NCI-H1694 treated with DMSO at 0.1 percent for 48 hours (cell line): ENCODE measurements around the gene TBX21.
"Not testable (repeated sequence)": the region's sequence is repeated elsewhere in the genome, so short reads cannot be mapped to it uniquely, and the experiment has no call there.

Source experiments
- DNase-seq: peaks from one replicate; lab custom pipeline; 2025; lab: John Stamatoyannopoulos, UW

The TBX21 gene

DNA sequence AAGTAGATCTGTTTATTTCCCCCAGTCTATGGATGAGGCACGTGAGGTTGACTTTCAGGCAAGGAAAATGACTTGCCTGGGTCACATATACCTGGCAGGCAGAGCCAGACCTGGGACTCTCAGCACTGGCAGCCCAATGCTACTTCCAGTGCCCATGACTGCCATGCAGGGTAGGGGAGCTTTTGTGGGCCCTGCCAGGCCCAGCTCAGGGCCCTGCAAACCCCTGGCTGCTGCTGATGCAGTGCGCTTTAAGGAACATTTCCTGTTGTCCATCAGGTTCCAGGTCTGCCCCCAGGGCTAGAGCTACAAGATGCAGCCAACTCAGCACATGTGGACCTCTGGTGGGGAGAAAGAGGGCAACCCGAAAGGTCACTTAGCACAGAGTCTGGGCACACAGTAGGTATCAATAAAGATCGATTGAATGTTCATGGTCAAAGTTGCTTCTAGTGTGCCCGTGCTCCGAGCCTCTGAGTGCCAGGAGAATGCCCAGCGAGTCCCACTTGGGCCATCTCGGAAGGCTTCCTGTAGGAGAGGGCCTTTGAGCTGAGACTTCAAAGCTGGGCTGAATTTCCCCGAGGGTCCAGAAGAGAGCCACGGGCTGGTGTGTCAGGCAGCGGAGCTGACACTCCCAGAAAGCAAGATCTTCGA, 513 bp upstream of the TBX21 start:
- no peak for DNase-seq

DNA sequence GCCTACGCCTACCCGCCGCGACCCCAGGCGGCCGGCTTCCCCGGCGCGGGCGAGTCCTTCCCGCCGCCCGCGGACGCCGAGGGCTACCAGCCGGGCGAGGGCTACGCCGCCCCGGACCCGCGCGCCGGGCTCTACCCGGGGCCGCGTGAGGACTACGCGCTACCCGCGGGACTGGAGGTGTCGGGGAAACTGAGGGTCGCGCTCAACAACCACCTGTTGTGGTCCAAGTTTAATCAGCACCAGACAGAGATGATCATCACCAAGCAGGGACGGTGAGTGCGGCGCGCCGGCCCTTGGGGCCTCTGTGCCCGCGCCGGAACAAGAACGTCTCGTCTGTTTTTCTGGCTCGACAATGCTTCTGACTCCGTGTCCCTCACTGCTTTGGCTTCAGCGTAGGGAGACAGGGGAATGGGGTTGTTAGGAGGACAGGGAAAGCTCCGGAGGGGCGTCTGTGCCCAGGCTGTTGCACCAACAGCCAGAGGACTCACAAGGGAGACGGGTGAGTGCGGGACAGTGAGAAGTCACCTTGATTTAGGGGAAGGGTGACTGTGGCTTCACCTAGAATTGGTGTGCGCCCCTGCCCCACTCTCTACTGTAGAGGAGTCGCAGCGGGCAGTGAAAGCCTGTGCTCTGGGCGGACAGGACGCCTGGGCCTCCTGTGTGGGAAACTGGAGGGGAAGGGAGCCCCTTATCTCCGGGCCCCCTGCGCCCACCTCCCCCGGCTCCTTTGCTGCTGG, 806 bp downstream of the TBX21 start:
- no peak for DNase-seq

DNA sequence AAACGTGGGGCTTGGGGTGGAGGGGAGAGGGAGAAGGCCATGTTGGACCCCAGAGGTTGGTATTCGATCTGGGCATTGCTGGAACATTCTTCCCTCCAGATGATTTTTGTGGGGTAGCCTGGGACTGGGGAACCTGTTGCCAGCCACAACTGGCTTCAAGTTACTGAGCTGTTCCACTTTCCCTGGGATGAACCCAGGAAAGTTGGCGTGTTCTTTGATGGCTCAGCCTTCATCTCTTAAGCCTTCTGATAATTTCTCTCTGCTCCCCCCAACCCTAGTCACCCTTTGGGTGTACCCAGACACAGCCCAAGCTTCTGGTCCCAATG, 2.1 kb downstream of the TBX21 start:
- no peak for DNase-seq

DNA sequence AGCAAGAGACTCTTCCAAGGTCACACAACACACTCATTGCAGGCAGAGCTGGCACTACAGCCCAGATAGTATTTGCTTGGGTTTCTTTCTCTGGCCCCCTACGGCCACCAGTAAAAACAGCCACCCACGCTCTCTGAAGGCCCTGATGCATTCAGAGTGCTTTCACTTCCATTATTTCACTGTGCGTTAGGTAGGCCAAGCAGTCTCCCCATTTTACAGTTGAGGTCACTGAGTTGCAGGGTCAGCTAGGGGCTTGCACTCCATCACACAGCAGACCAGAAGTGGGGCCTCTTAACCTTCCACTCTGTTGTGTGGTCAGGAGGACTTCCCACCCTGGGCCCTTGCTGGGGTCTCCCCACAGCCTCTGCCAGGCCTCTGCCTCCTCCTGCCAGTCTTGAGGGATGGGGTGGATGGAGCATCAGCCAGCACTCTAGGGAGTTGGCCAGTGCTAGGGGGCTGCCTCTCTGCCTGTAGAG, 2.5 kb downstream of the TBX21 start:
- DNase-seq: no peak

DNA sequence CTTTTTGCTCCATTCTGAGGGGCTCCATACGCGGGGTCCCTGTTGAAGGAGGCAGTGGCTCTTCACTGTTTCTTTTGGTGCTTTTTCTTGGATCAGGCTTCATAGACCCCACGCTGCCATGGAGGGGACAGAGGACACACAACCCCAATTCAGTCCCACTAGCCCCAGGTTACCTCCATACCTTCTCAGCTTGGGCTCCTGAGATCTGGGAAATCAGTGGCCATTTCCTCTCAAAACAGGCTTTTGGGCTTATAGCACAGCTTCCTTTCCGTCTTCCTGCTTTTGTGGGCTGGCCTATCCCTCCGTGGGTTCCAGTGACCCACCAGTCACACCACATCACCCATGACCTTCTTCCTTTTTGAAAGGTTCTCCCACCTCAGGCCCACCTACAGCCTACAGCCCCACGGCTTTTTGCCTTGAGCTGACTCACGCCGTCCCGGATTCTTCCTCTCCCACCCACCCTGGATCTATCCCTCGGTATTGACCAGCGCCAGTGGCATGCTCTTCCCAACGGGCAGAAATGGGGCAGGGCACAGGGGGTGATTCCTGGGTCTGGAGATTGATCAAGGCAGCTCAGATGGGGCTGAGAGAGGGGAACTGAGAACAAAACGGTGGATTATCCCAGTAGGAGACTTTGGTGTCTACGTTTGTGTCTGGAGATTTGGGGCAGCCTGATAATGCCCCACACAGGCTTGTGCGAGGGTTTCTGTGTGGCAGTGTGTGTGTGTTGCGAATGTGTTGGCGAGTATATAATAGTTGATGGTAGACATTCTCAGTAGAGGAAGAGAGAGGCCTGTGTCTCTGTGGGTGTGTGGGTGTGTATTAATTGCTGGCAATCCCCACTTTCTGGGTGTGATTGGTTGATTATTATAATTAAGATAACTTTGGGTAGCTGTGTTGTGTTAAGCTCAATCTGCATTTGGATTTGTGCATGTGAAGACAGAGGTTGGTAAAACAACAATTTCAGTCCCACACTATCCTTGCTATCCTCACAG, 3.8 kb downstream of the TBX21 start:
- no peak for DNase-seq

DNA sequence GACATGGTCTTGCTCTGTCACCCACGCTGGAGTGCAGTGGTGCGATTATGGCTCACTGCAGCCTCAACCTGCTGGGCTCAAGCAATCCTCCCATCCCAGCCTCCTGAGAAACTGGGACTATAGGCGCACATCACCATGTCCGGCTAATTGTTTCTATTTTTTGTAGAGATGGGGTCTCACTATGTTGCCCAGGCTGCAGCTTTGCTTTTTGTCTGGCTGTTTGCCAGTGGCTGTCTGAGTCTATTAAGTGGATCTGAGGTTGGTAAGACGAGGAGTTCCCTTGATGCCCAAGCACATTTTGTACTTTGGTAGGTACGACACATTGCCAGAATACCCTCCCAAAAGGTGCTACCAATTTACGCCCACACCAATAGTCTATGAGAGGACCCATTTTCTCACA, 5.1 kb downstream of the TBX21 start:
- DNase-seq: no peak

DNA sequence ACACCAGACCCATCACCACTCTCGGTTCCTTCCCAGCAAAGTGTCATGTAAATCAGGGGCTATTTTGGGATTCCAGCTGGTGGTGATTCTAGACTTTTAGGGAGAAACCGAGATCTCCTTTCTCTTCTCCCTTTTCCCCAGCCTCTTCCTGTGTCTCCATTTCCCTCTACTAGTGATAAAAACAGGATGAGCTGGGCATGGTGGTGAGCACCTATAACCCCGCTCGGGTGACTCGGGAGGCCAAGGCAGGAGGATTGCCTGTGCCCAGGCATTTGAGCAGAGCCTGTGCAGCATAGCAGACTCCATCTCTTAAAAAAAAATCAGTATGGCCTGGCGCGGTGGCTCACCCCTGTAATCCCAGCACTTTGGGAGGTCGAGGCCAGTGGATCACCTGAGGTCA, 6.1 kb downstream of the TBX21 start:
- DNase-seq: no peak

DNA sequence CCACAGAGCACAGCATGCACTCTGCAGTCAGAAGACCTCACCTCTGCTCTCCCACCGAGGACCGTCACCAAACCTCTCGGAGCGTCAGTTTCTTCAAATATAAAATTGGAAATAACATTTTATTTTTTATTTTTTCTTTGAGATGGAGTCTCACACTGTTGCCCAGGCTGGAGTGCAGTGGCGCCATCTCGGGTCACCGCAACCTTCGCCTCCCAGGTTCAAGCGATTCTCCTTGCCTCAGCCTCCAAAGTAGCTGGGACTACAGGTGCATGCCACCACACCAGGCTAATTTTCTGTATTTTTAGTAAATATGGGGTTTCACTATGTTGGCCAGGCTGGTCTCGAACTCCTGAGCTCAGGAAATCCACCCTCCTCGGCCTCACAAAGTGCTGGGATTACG, 6.9 kb downstream of the TBX21 start:
- not testable (repeated sequence) for DNase-seq

DNA sequence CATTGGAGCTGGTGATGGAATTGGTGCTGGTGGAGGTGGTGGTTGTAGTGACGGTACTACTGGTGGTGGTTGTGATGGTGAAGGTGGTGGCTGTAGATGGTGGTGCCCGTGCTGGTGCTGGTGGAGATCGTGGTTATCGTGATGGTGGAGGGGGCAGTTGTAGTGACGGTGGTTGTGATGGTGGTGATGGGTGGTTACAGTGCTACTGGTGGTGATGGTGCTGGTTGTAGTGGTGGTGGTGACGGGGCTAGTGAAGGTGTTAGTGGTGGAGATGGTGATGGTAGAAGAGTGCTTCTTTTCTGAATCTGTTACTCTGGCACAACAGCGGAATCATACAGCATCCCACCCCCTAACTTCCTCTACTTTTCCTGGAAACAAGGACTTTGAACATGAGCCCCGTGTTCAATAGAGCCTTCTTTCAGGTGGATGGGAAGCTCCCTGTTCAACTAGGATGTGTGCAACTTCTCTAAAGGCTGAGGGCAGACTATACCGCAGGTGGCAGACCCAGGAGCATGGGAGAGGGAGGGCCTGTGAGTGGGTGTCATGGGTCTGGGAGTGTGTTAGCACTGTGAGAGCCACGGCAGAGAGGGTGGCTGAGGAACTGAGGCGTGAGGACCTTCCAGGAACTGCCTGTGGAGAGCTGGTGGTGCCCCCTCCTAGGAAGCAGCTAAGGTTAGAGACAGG, 8.2 kb downstream of the TBX21 start:
- no peak for DNase-seq

DNA sequence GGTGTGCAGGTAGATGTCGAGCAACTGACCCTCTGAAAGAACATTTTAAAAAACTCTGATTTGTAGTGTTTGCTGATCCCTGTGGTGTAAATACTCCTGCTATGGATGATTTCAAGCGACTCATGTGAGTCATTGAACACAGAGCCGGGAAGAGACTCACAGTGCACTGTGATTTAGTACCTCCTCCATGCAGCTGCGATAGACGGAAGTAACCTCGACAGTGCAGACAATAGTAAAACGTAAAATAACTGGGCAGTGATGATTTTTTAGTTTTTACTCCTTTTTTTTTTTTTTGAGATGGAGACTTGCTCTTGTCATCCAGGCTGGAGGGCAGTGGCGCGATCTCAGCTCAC, 8.7 kb downstream of the TBX21 start:
- DNase-seq: no peak

DNA sequence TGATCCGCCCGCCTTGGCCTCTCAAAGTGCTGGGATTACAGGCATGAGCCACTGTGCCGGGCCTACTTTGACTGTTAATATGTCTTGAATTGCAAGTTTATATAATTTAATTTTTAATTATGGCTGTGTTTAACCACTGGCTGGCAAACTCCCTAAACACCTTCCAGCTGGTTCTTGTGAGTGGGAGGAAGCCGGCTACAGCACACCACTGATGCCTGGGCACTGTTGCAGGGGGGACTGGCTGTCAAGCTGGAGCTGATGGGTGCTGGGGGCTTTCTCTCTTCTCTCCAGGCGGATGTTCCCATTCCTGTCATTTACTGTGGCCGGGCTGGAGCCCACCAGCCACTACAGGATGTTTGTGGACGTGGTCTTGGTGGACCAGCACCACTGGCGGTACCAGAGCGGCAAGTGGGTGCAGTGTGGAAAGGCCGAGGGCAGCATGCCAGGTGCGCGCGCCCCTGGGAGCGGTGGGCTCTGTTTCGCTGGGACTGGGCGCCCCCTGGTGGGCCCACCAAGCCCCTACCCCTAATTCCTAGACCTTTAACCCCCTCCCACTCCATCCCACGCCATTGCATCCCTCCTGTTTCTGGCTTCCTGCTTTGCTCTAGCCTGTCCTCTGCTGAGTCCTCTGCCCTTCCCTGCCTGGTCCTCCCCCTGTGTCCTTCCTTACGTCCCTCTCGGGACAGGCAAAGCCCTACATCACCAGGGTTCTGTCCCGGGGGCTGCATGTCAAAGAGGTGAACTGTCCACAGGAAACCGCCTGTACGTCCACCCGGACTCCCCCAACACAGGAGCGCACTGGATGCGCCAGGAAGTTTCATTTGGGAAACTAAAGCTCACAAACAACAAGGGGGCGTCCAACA, 9.5 kb downstream of the TBX21 start:
- DNase-seq: peak; percentile 42

DNA sequence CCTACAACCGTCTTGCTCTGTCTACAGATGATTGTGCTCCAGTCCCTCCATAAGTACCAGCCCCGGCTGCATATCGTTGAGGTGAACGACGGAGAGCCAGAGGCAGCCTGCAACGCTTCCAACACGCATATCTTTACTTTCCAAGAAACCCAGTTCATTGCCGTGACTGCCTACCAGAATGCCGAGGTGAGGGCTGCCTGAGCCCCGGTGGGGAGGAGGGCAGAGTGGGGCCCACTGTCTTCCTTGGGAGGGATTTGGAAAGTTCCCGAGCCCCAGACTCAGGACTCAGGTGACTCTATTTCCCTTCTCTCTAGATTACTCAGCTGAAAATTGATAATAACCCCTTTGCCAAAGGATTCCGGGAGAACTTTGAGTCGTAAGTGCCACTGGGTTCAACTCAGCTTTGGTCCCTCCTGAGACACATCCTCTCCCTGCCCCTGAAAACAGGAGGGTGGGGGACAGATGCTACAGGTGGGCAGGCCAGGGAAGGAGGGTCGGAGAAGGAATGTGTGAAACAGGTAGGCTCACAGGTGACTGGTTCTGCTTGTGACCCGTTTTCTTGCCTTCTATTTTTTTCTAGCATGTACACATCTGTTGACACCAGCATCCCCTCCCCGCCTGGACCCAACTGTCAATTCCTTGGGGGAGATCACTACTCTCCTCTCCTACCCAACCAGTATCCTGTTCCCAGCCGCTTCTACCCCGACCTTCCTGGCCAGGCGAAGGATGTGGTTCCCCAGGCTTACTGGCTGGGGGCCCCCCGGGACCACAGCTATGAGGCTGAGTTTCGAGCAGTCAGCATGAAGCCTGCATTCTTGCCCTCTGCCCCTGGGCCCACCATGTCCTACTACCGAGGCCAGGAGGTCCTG, 11.4 kb downstream of the TBX21 start:
- no peak for DNase-seq

DNA sequence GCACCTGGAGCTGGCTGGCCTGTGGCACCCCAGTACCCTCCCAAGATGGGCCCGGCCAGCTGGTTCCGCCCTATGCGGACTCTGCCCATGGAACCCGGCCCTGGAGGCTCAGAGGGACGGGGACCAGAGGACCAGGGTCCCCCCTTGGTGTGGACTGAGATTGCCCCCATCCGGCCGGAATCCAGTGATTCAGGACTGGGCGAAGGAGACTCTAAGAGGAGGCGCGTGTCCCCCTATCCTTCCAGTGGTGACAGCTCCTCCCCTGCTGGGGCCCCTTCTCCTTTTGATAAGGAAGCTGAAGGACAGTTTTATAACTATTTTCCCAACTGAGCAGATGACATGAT, 12.0 kb downstream of the TBX21 start:
- no peak for DNase-seq

DNA sequence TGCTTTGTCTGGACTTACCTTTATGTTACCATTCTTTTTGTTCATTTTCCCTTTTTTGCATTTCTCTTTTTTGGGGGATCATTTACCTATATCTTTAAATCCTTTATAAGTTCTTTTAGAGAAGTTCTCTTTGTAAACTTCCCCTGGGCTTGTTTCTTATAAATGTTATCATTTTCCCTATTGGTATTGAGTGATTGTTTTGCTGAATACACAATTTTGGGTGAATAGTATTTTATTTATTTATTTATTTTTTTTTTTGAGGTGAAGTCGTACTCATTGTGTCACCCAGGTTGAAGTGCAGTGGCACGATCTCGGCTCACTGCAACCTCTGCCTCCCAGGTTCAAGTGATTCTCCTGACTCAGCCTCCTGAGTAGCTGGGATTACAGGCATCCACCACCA, 18.4 kb downstream of the TBX21 start:
- no peak for DNase-seq

DNA sequence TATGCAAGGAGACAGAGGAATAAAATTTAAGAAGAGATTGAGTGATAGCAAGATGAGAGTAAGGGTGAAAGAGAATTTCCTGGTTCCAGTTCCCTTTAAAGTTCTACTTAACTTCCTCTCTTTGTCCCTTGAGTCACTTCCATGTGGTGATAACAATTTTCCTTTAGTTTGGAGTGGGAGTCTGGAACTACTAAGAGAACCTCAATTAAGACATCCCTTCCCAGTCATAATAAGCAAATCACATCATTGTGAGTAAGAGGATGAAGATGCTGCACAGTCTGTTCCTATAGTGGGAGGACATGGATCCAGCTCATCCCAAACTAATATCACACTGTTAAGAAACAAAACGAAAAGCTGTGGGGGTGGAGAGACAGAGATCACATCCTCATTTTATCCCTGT, 24.4 kb downstream of the TBX21 start:
- DNase-seq: no peak

DNA sequence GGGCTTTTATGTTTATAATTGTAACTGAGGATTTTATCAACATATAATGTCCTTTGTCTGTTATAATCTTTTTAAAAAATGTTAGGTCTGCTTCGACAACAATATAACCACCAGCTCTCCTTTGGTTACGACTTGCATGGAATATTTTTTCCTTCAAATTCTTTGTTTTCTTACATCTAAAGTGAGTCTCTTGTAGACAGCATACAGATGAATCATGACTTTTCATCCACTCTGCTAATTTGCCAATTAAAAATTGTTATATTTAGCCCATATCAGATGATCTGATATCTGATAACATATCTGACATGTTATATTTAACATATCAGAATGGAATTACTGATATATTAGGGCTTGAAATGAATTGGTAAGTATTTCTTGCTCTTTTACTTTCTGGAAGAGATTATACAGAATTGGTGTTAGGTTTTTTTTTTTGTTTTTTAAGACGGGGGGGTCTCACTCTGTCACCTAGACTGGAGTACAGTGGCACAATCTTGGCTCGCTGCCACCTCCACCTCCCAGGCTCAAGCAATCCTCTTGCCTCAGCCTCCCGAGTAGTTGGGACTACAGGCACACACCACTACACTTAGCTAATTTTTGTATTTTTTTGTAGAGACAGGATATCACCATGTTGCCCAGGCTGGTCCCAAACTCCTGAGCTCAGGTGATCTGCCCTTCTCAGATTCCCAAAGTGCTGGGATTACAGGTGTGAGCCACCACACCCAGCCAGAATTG, 27.5 kb downstream of the TBX21 start:
- no peak for DNase-seq

DNA sequence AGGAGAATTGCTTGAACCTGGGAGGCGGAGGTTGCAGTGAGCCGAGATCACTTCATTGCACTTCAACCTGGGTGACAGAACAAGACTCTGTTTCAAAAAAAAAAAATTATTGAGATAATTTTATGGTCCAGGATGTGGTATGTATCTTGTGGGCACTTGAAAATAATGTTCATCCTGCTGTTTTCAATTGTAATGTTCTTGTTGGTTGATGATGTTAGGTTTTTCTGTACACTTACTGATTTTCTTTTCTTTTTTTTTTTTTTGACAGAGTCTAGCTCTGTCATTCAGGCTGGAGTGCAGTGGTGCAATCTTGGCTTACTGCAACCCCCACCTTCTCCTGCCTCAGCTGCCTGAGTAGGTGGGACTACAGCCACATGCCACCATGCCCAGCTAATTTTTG, 29.7 kb downstream of the TBX21 start:
- DNase-seq: no peak

DNA sequence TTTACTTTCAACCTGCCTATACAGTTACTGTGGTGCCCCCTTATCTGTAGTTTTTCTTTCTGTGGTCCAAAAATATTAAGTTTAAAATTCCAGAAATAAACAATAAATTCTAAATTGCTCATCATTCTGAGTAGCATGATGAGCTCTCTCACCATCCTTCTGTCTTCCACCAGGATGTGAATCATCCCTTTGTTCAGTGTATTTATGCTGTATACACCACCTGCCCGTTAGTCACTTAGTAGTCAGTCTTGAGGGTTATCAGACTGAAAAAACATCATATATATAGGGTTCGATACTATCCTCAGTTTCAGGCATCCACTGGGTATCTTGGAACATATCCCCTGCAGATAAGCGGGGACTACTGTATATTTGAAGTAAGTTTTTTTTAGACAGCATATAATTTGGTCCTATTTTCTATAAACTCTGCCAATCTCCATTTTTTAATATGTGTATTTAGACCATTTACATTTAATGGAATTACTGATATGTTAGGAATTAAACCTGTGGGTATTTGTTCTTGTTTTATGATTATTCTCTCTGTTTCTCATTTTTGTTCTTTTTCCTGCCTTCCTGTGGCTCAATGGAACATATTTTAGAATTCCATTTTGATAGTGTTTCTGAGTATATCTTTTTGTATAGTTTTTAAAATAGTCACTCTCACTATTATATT, 31.0 kb downstream of the TBX21 start:
- DNase-seq: no peak

DNA sequence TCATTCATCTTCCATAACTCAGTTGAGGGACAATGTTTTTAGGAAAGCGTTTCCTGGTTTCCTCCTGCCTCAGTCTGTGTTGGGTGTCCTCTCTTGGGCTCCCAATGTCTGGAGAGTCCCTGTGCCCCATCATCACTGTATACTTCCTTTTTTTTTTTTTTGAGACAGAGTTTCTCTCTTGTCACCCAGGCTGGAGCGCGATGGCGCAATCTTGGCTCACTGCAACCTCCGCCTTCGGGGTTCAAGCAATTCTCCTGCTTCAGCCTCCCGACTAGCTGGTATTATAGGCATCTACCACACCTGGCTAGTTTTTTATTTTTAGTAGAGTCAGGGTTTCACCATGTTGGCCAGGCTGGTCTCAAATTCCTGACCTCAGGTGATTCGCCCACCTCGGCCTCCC, 40.6 kb downstream of the TBX21 start:
- not testable (repeated sequence) for DNase-seq
